Activated T-cell treated with anti-CD3 and anti-CD28 coated beads, Interleukin-2, amount 50 U/mL, for 24 hours (primary cell): Measurements from ENCODE around the gene ANKMY1.

ENCODE experiments used
- DNase-seq: peaks from one replicate; pipeline ENCODE4 v3.0.0-alpha.2; 2020
- H3K27ac Mint-ChIP-seq: 2 replicates; pipeline ENCODE4 v1.8.0; 2020; ENCODE audit warnings: mild to moderate bottlenecking, mixed read lengths
- H3K27me3 Mint-ChIP-seq: 2 replicates; pipeline ENCODE4 v1.8.0; 2020; ENCODE audit warnings: mixed read lengths
- H3K36me3 Mint-ChIP-seq: 2 replicates; pipeline ENCODE4 v1.8.0; 2020; ENCODE audit warnings: low read depth, mixed read lengths
- H3K4me1 Mint-ChIP-seq: 2 replicates; pipeline ENCODE4 v1.8.0; 2020; ENCODE audit warnings: low read depth, mixed read lengths
- H3K4me3 Mint-ChIP-seq: 2 replicates; pipeline ENCODE4 v1.8.0; 2020; ENCODE audit warnings: mild to moderate bottlenecking, moderate library complexity, mixed read lengths
- H3K9me3 Mint-ChIP-seq: 2 replicates; pipeline ENCODE4 v1.8.0; 2020; ENCODE audit warnings: mixed read lengths

ANKMY1 gene

GRCh38 chr2:240453461-240454105 lies 104.2 kb downstream of the ANKMY1 start:
- Mint-ChIP-seq H3K27ac (no peak overlapping the region), H3K9me3 (no peaks in the 10 kb centered on the region), H3K4me3 (peak overlapping the region; percentile 62)

GRCh38 chr2:240452462-240453256 lies 105.1 kb downstream of the ANKMY1 start:
- DNase-seq, result no peak
- H3K4me3 Mint-ChIP-seq, result no peak overlapping the region
- H3K36me3 Mint-ChIP-seq, result no peaks in the 10 kb centered on the region
- H3K4me1 Mint-ChIP-seq, result peaks cover 7% of the 10 kb centered on the region
- H3K27ac Mint-ChIP-seq, result no peak overlapping the region
- H3K9me3 Mint-ChIP-seq, result no peaks in the 10 kb centered on the region
- peaks cover 67% of the 10 kb centered on the region for H3K27me3 Mint-ChIP-seq

More at GRCh38 chr2:240453461-240454105, 104.2 kb downstream of the ANKMY1 start:
- peaks cover 7% of the 10 kb centered on the region for H3K4me1 Mint-ChIP-seq
- no peak for DNase-seq
- no peaks in the 10 kb centered on the region for H3K36me3 Mint-ChIP-seq
- peaks cover 61% of the 10 kb centered on the region for H3K27me3 Mint-ChIP-seq

- peak overlapping the region; percentile 38 for H3K4me3 Mint-ChIP-seq
- DNase-seq, result no peak
- no peaks in the 10 kb centered on the region for H3K9me3 Mint-ChIP-seq
- no peak overlapping the region for H3K27ac Mint-ChIP-seq
- H3K27me3 Mint-ChIP-seq, result peaks cover 66% of the 10 kb centered on the region
- no peaks in the 10 kb centered on the region for H3K36me3 Mint-ChIP-seq
- H3K4me1 Mint-ChIP-seq, result peaks cover 7% of the 10 kb centered on the region
Observed at GRCh38 chr2:240451791-240452461, 105.9 kb downstream of the ANKMY1 start.

- H3K36me3 Mint-ChIP-seq, result no peaks in the 10 kb centered on the region
- no peak overlapping the region for H3K4me3 Mint-ChIP-seq
- H3K9me3 Mint-ChIP-seq, result no peaks in the 10 kb centered on the region
- DNase-seq, result no peak
- H3K27me3 Mint-ChIP-seq, result peaks cover 62% of the 10 kb centered on the region
- H3K4me1 Mint-ChIP-seq, result peaks cover 7% of the 10 kb centered on the region
- no peak overlapping the region for H3K27ac Mint-ChIP-seq
Observed at GRCh38 chr2:240451108-240451611, 106.6 kb downstream of the ANKMY1 start.

GRCh38 chr2:240450532-240451107 lies 107.2 kb downstream of the ANKMY1 start:
- no peaks in the 10 kb centered on the region for H3K36me3 Mint-ChIP-seq
- no peak overlapping the region for H3K4me3 Mint-ChIP-seq
- no peak for DNase-seq
- H3K27me3 Mint-ChIP-seq, result peaks cover 61% of the 10 kb centered on the region
- peaks cover 7% of the 10 kb centered on the region for H3K4me1 Mint-ChIP-seq
- no peaks in the 10 kb centered on the region for H3K9me3 Mint-ChIP-seq
- no peak overlapping the region for H3K27ac Mint-ChIP-seq

GRCh38 chr2:240449764-240450531 lies 107.8 kb downstream of the ANKMY1 start:
- Mint-ChIP-seq H3K4me3 (no peak overlapping the region), H3K9me3 (no peaks in the 10 kb centered on the region), H3K27ac (no peak overlapping the region), H3K27me3 (peaks cover 56% of the 10 kb centered on the region), H3K4me1 (peaks cover 7% of the 10 kb centered on the region), H3K36me3 (no peaks in the 10 kb centered on the region)
- no peak for DNase-seq

GRCh38 chr2:240448387-240449274 lies 109.2 kb downstream of the ANKMY1 start:
- Mint-ChIP-seq H3K9me3 (no peaks in the 10 kb centered on the region), H3K36me3 (no peaks in the 10 kb centered on the region), H3K27ac (no peak overlapping the region), H3K27me3 (peaks cover 44% of the 10 kb centered on the region), H3K4me1 (no peaks in the 10 kb centered on the region), H3K4me3 (no peak overlapping the region)
- no peak for DNase-seq

- Mint-ChIP-seq H3K27me3 (peaks cover 44% of the 10 kb centered on the region), H3K36me3 (no peaks in the 10 kb centered on the region), H3K27ac (no peak overlapping the region), H3K9me3 (no peaks in the 10 kb centered on the region), H3K4me1 (no peaks in the 10 kb centered on the region), H3K4me3 (no peak overlapping the region)
- DNase-seq, result no peak
Observed at GRCh38 chr2:240447934-240448333, 109.9 kb downstream of the ANKMY1 start.

- no peak overlapping the region for H3K27ac Mint-ChIP-seq
- H3K4me3 Mint-ChIP-seq, result no peak overlapping the region
- no peaks in the 10 kb centered on the region for H3K4me1 Mint-ChIP-seq
- no peaks in the 10 kb centered on the region for H3K9me3 Mint-ChIP-seq
- no peaks in the 10 kb centered on the region for H3K36me3 Mint-ChIP-seq
- H3K27me3 Mint-ChIP-seq, result peaks cover 44% of the 10 kb centered on the region
- DNase-seq, result no peak
Observed at GRCh38 chr2:240447331-240447730, 110.5 kb downstream of the ANKMY1 start.

GRCh38 chr2:240446664-240447175 lies 111.1 kb downstream of the ANKMY1 start:
- Mint-ChIP-seq H3K4me1 (no peaks in the 10 kb centered on the region), H3K9me3 (no peaks in the 10 kb centered on the region), H3K27me3 (peaks cover 39% of the 10 kb centered on the region), H3K27ac (no peak overlapping the region), H3K36me3 (no peaks in the 10 kb centered on the region), H3K4me3 (no peak overlapping the region)
- DNase-seq, result no peak

- Mint-ChIP-seq H3K27me3 (peaks cover 33% of the 10 kb centered on the region), H3K36me3 (no peaks in the 10 kb centered on the region), H3K9me3 (no peaks in the 10 kb centered on the region), H3K4me1 (no peaks in the 10 kb centered on the region), H3K27ac (no peak overlapping the region), H3K4me3 (no peak overlapping the region)
- no peak for DNase-seq
Observed at GRCh38 chr2:240445961-240446663, 111.7 kb downstream of the ANKMY1 start.

- no peak for DNase-seq
- Mint-ChIP-seq H3K27ac (no peak overlapping the region), H3K9me3 (no peaks in the 10 kb centered on the region), H3K27me3 (peaks cover 16% of the 10 kb centered on the region), H3K4me3 (no peak overlapping the region), H3K36me3 (no peaks in the 10 kb centered on the region), H3K4me1 (no peaks in the 10 kb centered on the region)
Observed at GRCh38 chr2:240444464-240444863, 113.3 kb downstream of the ANKMY1 start.
